PC-3 (cell line): ENCODE measurements around the gene NOTCH1. TPM values are rescaled to one million over a fixed set of nuclear protein-coding genes. Genes with fewer than 3 reads are reported as not detected.

ENCODE experiments used
- ATAC-seq: fragments of 200-7000 bp; cut with Tn5 transposase; 2 replicates; pipeline ENCODE4 v1.9.1; 2020; ENCODE audit warnings: mild to moderate bottlenecking, moderate library complexity
- BruUV-seq: library from RNA; stranded (reverse); fragments of 400-500 nt; replicated peaks from 2 replicates; lab custom pipeline; 2021; lab: Mats Ljungman, UMichigan
- CTCF ChIA-PET: fragments of 300-600 bp; sonication (Branson Sonifier 250); formaldehyde crosslinking; loops from one replicate; lab custom pipeline; 2022; ENCODE audit warnings: antibody characterized with exemption; lab: Charles Lee
- POLR2A ChIA-PET: fragments of 300-600 bp; sonication (Branson Sonifier 250); formaldehyde crosslinking; loops from one replicate; lab custom pipeline; 2022; ENCODE audit warnings: antibody characterized with exemption; ENCODE audit not compliant: unreplicated experiment; lab: Charles Lee
- DNase-seq: peaks from one replicate; pipeline ENCODE4 v3.0.0-alpha.2; 2015
- H2AFZ ChIP-seq: fragments of 300-600 bp; sonication (generic); 2 replicates; pipeline ENCODE4 v1.6.0; 2016; ENCODE audit warnings: antibody characterized with exemption, low read length
- H3F3A ChIP-seq: fragments of 300-600 bp; sonication (generic); one replicate; pipeline ENCODE4 v1.6.0; 2017; ENCODE audit warnings: antibody characterized with exemption, low read length, control low read depth, mild to moderate bottlenecking; ENCODE audit not compliant: unreplicated experiment
- H3K27ac ChIP-seq: fragments of 300-600 bp; sonication (generic); 2 replicates; pipeline ENCODE4 v1.5.1; 2016; ENCODE audit warnings: mild to moderate bottlenecking, low read length
- H3K27me3 ChIP-seq: fragments of 300-600 bp; sonication (generic); 2 replicates; pipeline ENCODE4 v1.6.1; 2016; ENCODE audit warnings: low read length, mixed read lengths
- H3K36me3 ChIP-seq: fragments of 300-600 bp; sonication (generic); 2 replicates; pipeline ENCODE4 v1.6.1; 2016; ENCODE audit warnings: low read depth, mixed run types, low read length, mixed read lengths
- H3K4me1 ChIP-seq: fragments of 300-600 bp; sonication (generic); 2 replicates; pipeline ENCODE4 v1.5.1; 2016; ENCODE audit warnings: low read length; ENCODE audit not compliant: insufficient read depth
- H3K4me2 ChIP-seq: fragments of 300-600 bp; sonication (generic); 2 replicates; pipeline ENCODE4 v1.6.0; 2016; ENCODE audit warnings: low read length
- H3K4me3 ChIP-seq: fragments of 300-600 bp; sonication (generic); 2 replicates; pipeline ENCODE4 v1.5.1; 2016; ENCODE audit warnings: mild to moderate bottlenecking, low read length, mixed read lengths
- H3K79me2 ChIP-seq: fragments of 300-600 bp; sonication (generic); 2 replicates; pipeline ENCODE4 v1.6.1; 2017; ENCODE audit warnings: low read length, mixed read lengths
- H3K9ac ChIP-seq: fragments of 300-600 bp; sonication (generic); 2 replicates; pipeline ENCODE4 v1.6.0; 2016; ENCODE audit warnings: mild to moderate bottlenecking, low read length
- H3K9me2 ChIP-seq: fragments of 300-600 bp; sonication (generic); replicated peaks from 2 replicates; pipeline ENCODE4 v1.6.1; 2016; ENCODE audit warnings: mixed run types, low read length, mixed read lengths
- H3K9me3 ChIP-seq: fragments of 300-600 bp; sonication (generic); 2 replicates; pipeline ENCODE4 v1.6.1; 2016; ENCODE audit warnings: low read length, mixed read lengths
- H4K20me1 ChIP-seq: fragments of 300-600 bp; sonication (generic); 2 replicates; pipeline ENCODE4 v1.6.1; 2016; ENCODE audit warnings: low read length, mixed read lengths
- CTCF ChIP-seq: fragments of 300-600 bp; sonication (generic); conservative IDR thresholded peaks from 2 replicates; pipeline ENCODE4 v1.5.1; 2017; ENCODE audit warnings: antibody characterized with exemption, low read depth, mild to moderate bottlenecking, low read length
- EZH2 ChIP-seq: fragments of 300-600 bp; sonication (generic); IDR thresholded peaks from one replicate; pipeline ENCODE4 v1.6.1; 2017; ENCODE audit warnings: antibody characterized with exemption, mild to moderate bottlenecking, low read length; ENCODE audit not compliant: unreplicated experiment
- EZH2phosphoT487 ChIP-seq: fragments of 300-600 bp; sonication (generic); IDR thresholded peaks from 2 replicates; pipeline ENCODE4 v1.6.1; 2018; ENCODE audit warnings: mild to moderate bottlenecking, antibody characterized with exemption, low read length, borderline replicate concordance
- intact Hi-C: fragments of 100-400 bp; cut with micrococcal nuclease; formaldehyde crosslinking; loops from 2 replicates; pipeline ENCODE4 v1.9.0; 2023
- total RNA-seq: library from RNA; depleted of rRNA; stranded (reverse); fragments of >200 nt; gene quantifications from 2 replicates; pipeline ENCODE4 v1.2.3, GENCODE V29; 2014

The NOTCH1 gene
- total RNA-seq, 1 experiment from 2014 or later = 14.3 TPM

DNA sequence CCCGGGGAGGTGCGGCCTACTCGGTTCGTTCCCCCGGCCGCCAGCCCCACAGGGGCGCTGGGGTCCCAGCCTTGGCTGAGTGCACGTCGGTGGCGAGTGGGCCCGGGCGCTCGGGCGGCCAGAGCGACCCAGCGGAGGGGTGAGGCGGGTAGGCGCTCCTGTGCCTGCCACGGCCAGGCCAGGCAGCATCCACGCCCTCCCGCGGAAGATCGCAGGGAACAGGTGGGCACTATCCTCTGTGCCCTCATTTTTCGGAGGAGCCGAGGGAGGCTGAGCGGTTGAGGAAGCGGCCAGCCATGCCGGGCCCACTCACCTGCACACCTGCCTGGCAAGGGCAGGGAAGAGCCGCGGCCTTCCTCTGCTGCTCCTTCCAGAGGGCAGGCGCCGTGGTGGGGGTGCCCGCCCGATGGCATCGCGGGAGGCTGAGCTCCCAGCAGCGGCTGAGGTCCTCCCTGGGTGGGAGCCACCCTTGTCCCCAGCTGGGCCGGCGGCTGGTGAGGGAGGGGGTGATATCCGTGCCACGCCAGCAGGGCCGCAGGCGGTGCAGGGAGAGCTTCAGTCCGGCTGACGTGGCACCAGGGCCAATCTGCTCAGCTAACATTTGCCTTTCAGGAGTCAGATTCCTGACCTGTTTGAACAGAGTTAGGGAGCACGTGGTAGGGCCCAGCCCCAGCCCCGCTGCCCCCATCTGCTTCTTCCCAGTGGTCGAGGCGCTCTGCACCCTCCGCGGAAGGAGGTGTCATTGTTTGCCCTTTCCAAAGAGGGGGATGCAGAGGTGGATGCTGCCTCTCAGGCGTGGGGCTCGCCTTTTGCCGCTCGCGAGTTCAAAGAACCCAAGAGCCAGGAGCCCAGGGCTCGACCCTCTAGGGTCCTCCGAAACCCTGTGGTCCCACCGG lies 61.4 kb downstream of the NOTCH1 start:
- intact Hi-C loops = loop anchor here (5.0 to 10.0 kb wide), 2 partner anchors 60 to 208 kb away; partner anchors contain the start of gene NOTCH1
- POLR2A ChIA-PET = interaction anchor here (0.6 kb wide), 1 partner anchor 105 kb away, joined by 3 read pairs; no protein-coding TSS in a partner anchor

DNA sequence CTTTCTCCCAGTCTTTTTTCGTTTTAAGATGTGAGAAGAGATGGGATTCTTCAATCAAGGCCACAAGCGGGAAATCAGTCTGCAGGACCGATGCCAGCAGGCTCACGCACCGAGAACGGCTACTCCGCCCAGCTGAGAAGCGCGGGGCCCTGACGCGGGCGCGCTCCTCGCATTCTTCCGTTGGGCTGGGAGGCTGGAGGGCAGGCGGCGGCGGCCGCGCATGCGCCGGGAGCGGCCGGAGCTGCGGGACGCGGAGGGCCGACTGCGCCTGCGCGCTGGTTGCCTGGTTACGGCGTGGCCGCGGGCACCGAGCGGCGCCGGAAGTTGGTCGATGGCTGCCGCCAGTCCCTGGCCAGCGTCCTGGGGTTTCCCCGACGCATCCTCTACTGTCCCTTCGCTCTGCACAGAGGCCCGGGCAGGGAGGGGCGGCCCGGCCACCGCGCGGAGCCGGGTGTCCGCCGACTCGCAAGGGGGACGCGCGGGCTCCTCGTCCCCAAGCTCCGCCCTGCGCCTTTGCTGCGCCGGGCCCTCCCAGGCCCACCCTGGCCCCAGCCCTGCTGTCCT lies 62.2 kb downstream of the NOTCH1 start:
- Histone ChIP-seq H4K20me1 (peaks cover 24% of the 10 kb centered on the region), H3K4me3 (peak overlapping the region; percentile 79), H3K9me2 (no peaks in the 10 kb centered on the region), H3K9me3 (no peaks in the 10 kb centered on the region), H3K4me1 (peaks cover 7% of the 10 kb centered on the region; the same call in 1 of the 2 replicates), H3F3A (no peaks in the 10 kb centered on the region), H3K27me3 (no peaks in the 10 kb centered on the region), H3K36me3 (no peaks in the 10 kb centered on the region; the same call in 1 of the 2 replicates), H3K9ac (peak overlapping the region; percentile 98), H2AFZ (peak overlapping the region; percentile 89), H3K79me2 (peaks cover 42% of the 10 kb centered on the region), H3K27ac (peak overlapping the region; percentile 97), H3K4me2 (peak overlapping the region; percentile 96)
- DNase-seq (peak; percentile 89), ATAC-seq (peak; percentile 37)
- POLR2A ChIA-PET = interaction anchor here (0.6 kb wide), 1 partner anchor 104 kb away, joined by 3 read pairs; no protein-coding TSS in a partner anchor
- CTCF ChIA-PET = no interaction called here
- BruUV-seq = no TSS peak
- TF ChIP-seq EZH2phosphoT487 (no peak), CTCF (no peak), EZH2 (no peak)
- intact Hi-C loops = loop anchor here (10.0 kb wide), 1 partner anchor 61 kb away; the partner anchor contains the start of gene NOTCH1

More for the DNA sequence above, 61.4 kb downstream of the NOTCH1 start:
- ATAC-seq = peak; percentile 45
- Histone ChIP-seq H3K9me2 (no peaks in the 10 kb centered on the region), H3K27me3 (no peaks in the 10 kb centered on the region), H3K4me3 (peak overlapping the region; percentile 79), H3K36me3 (no peaks in the 10 kb centered on the region; the same call in 1 of the 2 replicates), H3K9ac (peak overlapping the region; percentile 98), H3F3A (no peaks in the 10 kb centered on the region), H3K4me1 (peaks cover 7% of the 10 kb centered on the region; the same call in 1 of the 2 replicates), H2AFZ (peak overlapping the region; percentile 57), H3K27ac (peak overlapping the region; percentile 97), H3K79me2 (peaks cover 34% of the 10 kb centered on the region), H3K4me2 (peak overlapping the region; percentile 96), H3K9me3 (no peaks in the 10 kb centered on the region), H4K20me1 (peaks cover 21% of the 10 kb centered on the region)
- TF ChIP-seq EZH2 (no peak), EZH2phosphoT487 (no peak), CTCF (no peak)
- DNase-seq = peak; percentile 69
- TSS peak; percentile 58 for BruUV-seq
- CTCF ChIA-PET = interaction anchor here (1.1 to 1.2 kb wide), 2 partner anchors 147 to 209 kb away, joined by 4 read pairs; no protein-coding TSS in a partner anchor
